NCI-H1105 treated with DMSO at 0.1 percent for 48 hours (cell line): Measurements from ENCODE around the gene SORCS3.

Experiments
- DNase-seq: peaks from one replicate; lab custom pipeline; 2025; lab: John Stamatoyannopoulos, UW

The SORCS3 gene

GRCh38 chr10:104641187-104641936, at the start of gene SORCS3:
SORCS3 (plus strand) TSS chr10:104641290.
- no peak for DNase-seq

- DNase-seq: no peak
These were observed 49.6 kb upstream of the SORCS3 start for GRCh38 chr10:104591441-104591840.

- DNase-seq: no peak
These were observed 39.9 kb upstream of the SORCS3 start for GRCh38 chr10:104601166-104601565.

GRCh38 chr10:104608091-104608828, 32.8 kb upstream of the SORCS3 start:
- DNase-seq: no peak

- no peak for DNase-seq
These were observed 28.4 kb upstream of the SORCS3 start for GRCh38 chr10:104612571-104613205.

- DNase-seq: no peak
These were observed 27.7 kb upstream of the SORCS3 start for GRCh38 chr10:104613406-104613805.

GRCh38 chr10:104614245-104614831, 26.8 kb upstream of the SORCS3 start:
- DNase-seq: no peak

GRCh38 chr10:104615136-104615535, 26.0 kb upstream of the SORCS3 start:
- no peak for DNase-seq

- DNase-seq: no peak
These were observed 23.3 kb upstream of the SORCS3 start for GRCh38 chr10:104617831-104618230.

- DNase-seq: no peak
These were observed 18.9 kb upstream of the SORCS3 start for GRCh38 chr10:104622175-104622574.

GRCh38 chr10:104622598-104623209, 18.4 kb upstream of the SORCS3 start:
- peak; percentile 1 for DNase-seq

GRCh38 chr10:104630731-104631130, 10.4 kb upstream of the SORCS3 start:
- no peak for DNase-seq

- DNase-seq: no peak
These were observed 9.1 kb upstream of the SORCS3 start for GRCh38 chr10:104631946-104632345.

GRCh38 chr10:104638861-104639589, 2.1 kb upstream of the SORCS3 start:
- DNase-seq: no peak

- DNase-seq: no peak
These were observed 1.3 kb upstream of the SORCS3 start for GRCh38 chr10:104639590-104640338.

- no peak for DNase-seq
These were observed 527 bp upstream of the SORCS3 start for GRCh38 chr10:104640339-104641186.

GRCh38 chr10:104641937-104642657, 1.0 kb downstream of the SORCS3 start:
- DNase-seq: peak; percentile 34

GRCh38 chr10:104642658-104643302, 1.7 kb downstream of the SORCS3 start:
- peak; percentile 78 for DNase-seq

GRCh38 chr10:104643303-104643663, 2.2 kb downstream of the SORCS3 start:
- no peak for DNase-seq
